ENCODE measurements around the gene ZSWIM4.
A peak's percentile ranks its signal among the peaks of the same experiment; 100 is the strongest.

The ZSWIM4 gene

DNA sequence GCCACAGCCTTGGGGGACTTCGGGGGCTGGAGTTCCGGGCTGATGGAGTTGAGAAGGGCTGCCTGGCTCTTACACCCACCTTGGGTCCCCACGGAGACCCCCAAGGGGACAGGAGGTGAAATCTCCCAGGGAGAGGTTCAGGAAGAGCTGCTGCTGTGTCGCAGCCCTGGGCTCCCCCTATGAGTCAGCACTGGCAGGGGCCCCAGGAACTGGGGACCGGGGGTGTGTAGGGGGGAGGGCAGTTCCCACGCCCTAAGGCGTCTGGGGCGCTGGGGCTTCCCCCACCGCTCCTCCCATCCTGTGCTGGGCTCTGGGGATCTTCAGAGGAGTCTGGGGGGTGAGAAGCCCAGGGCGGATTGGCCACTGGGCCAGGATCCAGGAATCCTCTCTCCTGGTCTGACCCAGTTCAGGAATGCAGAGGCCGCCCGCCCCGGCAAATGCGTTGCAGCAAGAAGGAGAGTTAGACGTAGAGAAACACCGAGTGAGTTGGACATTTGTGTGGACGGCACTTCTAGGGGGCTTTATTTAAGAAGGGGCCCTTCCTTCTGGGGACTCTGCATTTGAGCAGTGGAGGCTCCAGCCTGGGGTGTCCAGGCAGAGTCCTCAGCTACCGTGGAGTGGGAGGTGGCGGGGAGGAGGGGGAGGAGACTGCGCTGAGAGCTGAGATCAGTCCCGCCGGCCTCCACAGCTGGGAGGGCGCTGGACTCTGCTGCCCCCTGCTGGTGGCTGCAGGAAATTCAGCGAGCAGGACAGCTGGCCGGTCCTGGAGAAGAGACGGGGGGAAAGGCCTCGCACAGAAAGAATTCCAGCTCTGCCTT, 66.7 kb downstream of the ZSWIM4 start:
- Histone ChIP-seq H3K4me3 (peak overlapping the region; percentile 33 to 53 (median 37)), H3K27ac (peak overlapping the region; percentile 33 to 97 (median 91))

DNA sequence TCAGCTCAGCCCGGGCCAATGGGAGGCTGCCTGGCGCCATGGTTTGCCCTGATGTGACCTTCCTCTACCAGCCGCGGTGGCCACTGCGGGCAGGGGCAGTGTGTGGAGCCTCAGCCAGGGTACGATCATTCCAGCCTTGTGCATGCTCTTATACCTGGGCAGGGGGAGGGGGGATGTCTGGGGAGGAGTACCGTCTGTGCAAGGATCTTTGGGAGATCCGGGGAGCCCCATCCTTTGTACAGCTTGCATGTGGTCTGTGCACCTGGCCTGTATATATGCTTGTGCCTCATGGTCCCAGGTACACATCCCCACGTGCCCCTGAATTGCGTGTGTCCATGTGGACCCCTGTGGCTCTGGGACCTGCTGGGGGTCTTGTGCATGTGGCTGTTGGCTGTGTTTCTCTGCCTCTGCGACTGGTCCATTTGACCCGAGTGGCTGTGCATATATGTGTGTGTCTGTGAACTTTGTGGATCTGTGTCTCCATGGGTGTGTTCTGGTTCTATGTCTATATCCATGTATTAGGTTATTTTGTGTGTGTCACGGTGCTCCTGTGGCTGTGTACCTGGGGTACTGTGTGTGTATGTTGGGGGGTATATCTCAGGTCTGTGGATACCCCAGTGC, 68.9 kb downstream of the ZSWIM4 start:
- Histone ChIP-seq H3K4me3 (no peak overlapping the region), H3K27ac (peak overlapping the region in 2 of 21 experiments; percentile 53 to 58)

DNA sequence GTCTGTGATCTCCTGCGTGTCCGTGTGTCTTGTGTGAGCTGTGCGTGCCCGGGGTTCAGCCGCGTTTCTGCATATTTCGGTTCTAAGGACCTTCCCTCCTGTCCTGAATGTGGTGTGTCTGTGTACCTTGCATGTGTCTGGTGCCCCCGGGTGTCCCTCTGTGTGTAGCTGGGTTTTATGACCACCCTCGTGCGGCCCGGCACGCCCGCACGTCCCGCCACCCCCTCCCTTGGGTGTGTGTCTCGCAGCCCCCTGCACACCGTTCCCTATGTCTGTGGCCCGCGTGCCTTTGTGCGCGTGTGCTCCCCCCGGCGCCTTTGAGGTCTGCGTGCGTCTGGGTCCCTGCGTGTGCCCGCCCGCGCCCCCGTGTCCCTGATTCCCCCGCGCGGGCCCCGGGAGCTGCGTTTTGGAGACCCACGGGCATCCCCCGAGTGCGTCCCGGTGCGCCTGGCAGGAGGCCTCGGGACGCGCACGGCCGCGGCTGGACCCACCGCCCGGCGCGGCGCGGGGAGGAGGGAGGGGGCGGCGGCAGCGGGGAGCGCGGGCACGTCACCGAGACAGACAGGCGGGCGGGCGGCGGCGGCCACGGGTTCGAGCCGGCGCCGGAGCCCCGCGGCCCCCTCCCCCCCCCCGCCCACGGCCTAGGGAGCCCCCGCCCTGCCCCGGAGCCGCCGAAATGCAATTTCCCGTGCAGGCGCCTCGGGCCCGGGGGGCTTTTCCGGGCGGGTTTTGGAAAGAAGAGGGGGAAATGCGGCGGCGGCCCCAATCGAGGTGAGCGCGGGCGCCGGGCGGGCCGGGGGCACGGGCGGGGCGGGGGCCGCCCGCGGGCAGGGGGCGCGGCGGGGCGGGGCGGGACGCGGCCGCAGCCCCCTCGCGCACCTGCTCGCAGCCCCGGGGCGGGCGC, 69.7 kb downstream of the ZSWIM4 start:
- H3K27ac ChIP-seq, result peak overlapping the region in 9 of 21 experiments; percentile 27 to 80 (median 58)

DNA sequence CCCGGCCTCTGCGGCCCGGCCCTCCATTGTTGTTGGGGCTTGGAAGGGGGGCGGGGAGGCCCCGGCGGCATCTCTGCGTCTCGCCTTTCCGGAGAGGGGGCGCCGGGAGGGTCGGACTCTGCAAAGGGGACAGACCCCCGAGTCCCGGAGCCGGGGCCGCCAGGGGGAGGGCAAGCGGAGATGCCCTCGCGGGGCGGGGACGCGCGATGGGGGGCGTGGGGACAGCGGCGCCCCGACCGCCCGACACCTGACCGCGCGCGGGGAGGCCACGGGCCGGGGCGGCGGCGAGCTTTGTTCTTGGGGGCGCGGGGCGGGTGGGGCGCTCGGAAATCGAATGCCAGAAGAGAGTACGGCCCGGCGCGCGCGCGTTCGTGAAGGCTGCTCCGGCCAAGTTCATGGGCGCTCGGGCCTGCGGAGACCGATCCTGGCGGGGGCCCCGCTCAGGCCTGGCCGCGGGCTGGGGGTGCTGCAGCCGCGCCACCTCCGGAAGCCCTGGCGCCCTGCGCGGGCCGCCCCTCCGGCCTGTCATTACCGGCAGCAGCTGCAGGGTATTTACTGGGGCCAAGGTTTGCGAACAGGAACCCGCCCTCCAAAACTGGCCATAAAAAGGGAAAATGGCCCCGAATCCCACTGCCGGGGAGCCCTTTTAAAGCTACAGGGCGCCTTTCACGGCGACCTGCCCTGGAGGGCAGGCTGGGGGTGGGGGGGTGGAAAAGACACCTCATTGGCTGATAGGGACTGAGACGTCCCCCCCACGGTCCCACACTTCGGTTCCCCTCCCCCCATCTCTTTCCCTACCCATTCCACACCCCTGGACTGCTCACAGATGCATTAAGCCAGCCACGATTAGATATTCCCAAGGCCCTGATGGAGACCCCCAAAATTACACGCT, 70.6 kb downstream of the ZSWIM4 start:
- Histone ChIP-seq H3K27ac (peak overlapping the region in 18 of 21 experiments; percentile 3 to 82 (median 41)), H3K4me3 (peak overlapping the region; percentile 52 to 66 (median 64))

More for the DNA sequence above, 69.7 kb downstream of the ZSWIM4 start:
- peak overlapping the region; percentile 52 to 66 (median 64) for H3K4me3 ChIP-seq

DNA sequence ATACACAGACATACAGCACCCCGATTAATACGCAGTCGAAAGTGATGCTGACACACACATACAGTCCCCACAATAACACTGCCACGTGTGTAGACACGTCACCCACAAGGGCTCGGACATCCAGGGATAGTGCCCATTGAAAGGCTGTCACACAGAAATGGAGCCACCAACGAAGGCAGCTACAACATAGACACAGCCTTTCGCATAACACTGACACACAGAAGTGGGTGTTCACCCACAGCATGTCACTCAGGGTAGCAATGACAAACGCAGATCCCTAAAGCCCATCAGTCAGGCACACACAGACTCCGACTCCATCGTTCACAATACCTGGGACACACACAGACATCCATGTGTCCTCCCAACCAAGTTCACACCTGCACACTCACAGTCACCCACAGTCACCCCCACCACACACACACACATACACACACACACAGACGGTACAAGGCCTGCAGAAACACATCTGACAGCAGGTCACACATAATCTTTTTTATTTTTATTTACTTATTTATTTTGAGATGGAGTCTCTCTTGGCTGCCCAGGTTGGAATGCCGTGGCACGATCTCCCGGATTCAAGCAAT, 71.3 kb downstream of the ZSWIM4 start:
- Histone ChIP-seq H3K27ac (peak overlapping the region in 5 of 21 experiments; percentile 31 to 82 (median 75)), H3K4me3 (peak overlapping the region in 6 of 7 experiments; percentile 56 to 66 (median 64))

DNA sequence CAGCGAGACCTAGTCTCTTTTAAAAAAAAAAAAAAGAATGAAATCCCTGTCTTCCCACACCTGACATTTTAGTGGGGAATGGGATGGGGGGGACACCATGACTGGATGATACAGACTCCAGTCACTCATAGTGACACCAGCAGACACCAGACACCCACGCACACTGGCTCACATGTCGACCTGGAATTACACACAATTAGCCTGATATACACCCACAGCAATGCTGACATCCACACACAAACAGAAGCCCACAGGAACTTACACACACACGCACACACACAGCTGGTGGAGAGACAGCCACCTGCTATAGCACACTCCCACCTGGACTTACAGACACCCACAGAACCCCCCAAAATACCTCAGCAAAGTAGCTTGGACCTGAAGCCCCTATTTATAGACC, 73.4 kb downstream of the ZSWIM4 start:
- Histone ChIP-seq H3K27ac (no peak overlapping the region), H3K4me3 (no peak overlapping the region)

DNA sequence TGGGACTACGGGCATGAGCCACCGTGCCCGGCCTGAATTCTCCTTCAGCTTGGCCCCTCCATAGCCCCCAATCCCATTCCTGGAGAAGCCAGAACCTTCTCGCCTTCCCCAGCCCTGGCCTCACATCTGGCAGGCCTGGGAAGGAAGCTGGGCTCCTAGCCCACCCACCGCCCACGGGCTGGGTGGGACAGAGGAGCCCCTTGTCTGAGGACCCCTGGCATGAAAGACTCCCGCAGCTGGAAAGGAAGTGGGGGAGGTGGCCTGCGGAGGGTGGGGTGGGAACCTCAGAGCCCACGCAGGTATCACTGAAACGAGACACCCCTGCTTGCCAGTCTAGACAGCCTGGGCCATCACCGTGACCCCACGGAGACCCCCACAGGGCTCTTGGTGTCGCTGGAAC, 74.0 kb downstream of the ZSWIM4 start:
- no peak overlapping the region for H3K4me3 ChIP-seq
- no peak overlapping the region for H3K27ac ChIP-seq

DNA sequence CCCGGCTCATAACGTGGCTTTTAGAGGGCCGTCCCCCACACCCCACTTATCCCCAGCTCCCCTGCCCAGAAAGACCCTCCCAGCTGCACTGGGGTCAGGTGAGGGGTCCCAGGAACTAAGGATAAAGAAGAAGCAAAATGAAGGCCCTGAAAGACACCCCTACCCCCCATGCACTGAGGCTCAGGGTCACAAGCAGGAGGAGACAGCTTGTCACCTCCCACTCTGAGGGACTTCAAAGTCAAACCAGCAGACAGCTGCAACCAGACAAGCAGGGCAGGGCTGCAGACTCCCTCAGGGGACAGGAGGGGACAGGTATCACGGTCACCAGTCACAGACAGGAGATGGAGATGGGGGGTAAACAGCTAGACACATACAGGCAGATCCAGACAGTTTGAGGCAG, 75.6 kb downstream of the ZSWIM4 start:
- no peak overlapping the region for H3K27ac ChIP-seq
- H3K4me3 ChIP-seq, result no peak overlapping the region

DNA sequence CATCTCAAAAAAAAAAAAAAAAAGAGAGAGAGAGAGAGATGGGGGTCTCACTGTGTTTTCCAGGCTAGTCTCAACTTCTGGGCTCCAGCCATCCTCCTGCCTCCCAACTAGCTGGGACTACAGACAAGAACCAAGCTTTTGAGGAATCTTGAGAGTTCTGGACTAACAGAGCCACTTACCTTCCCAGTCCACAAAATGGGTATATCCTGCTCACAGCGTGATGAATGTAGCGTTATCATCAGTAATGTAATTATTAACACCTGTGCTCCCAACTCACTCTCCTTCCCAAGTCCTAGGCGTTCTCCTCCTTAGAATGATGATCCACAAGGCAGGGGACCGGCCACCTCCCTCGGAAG, 77.1 kb downstream of the ZSWIM4 start:
- Histone ChIP-seq H3K27ac (peak overlapping the region in 1 of 21 experiments; percentile 51), H3K4me3 (peak overlapping the region; percentile 27 to 39 (median 33))

DNA sequence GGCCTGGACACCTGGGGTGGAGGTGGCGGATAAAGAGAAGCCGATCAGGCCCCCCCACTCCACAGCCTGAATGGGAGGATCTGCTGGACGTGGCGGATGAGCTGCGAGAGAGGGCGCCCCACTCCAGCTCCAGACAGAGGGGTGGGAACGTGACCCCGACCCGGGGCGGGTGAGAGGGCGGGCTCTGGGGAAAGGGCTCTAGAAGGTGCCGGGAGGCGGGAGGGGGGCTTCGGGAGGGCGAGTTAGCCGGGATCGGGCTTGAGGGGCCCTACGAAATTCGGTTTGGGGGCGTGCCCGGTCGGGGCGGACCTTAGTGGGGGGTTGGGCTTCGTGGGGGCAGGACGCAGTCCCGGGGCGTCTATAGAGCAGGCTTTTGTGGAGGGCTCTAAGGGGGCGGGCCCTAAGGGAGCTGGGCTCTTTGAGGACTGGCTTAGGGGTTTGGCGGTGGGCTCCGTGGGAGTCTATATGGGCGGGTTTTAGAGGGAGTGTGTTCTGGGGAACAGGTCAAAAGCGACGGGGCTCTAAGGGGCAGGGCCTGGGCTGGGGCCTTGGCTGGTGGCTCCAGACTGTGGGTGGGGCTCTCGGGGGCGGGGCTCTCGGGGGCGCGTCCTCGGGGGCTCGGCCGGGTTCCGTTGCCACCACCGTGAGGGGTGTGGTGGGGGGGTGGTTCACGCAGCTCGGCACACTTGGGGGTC, 77.6 kb downstream of the ZSWIM4 start:
- Histone ChIP-seq H3K27ac (peak overlapping the region in 4 of 21 experiments; percentile 11 to 51 (median 28)), H3K4me3 (peak overlapping the region; percentile 27 to 39 (median 33))

DNA sequence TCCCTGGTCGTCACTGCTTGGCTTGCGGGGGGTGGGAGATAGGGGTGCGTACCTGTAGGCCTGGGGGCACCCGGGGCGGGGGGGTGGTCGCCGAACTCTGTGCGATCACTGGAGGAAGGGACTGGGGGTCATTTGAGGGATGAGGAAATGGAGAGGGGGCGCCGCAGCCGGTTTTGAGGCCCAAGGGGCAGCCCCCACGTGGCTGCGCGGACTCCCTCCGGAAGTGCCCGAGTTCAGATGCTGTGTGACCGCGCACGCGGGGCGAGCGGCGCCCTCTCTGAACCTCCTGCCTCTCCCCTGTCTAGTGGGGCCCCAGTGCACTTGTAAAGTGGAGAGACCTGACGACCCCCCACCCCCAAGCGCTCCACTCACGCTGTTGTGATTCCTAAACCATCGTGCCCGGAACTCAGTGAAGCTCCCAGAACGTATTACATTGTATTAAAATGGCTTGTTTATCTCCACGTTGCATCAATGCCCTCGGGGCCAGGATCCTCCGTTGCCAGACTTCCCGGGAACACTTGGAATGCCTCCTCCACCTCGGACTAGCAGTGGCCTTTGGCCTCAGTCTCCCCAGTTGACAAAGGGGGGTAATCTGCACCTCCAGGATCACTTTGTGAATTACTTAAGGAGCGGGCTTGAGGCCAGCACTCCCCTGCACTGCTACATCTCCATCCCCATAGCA, 78.7 kb downstream of the ZSWIM4 start:
- no peak overlapping the region for H3K4me3 ChIP-seq
- no peak overlapping the region for H3K27ac ChIP-seq

DNA sequence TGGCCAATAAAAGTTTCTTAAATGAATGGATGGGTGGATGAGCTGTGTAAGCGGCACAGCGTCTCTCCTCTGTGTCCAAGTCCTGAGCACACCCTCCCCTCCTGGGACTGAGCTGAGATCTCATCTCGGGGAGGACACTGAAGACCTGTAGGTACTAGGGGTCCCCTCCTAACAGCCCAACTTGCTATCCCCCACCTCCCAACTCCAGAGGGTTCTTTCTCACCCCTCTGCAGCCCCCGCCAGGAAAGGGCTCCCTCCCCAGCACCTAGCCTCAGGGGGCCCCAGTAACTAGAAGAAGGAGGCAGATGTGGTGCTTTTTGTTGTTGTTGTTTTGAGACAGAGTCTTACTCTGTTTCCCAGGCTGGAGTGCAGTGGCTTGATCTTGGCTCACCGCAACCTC, 80.6 kb downstream of the ZSWIM4 start:
- H3K27ac ChIP-seq, result no peak overlapping the region
- no peak overlapping the region for H3K4me3 ChIP-seq

DNA sequence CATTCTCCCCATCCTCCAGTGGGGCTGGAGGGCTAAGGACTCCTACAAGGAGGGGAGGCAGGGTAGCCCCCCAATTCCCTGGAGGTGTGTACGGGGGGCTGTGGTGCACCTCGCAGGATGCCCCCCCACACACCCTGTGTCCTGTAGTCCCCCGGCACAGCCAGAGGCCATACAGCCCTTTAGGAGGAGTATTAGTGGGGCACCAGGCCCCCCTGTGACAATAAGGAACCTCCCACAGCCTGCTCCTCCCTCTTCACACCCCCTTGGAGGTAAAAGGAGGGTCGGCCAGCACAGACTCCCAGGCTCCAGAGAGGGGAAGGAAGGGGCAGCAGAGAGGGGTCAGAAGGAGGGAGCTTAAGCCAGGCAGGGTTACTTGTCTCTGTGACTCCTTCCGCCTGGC, 81.6 kb downstream of the ZSWIM4 start, which contains the start of gene NANOS3:
Gene NANOS3, plus strand, starts transcription at position 301 of the 400 bp plus-strand sequence. CDS start 115 bp downstream, outside the sequence.
- Histone ChIP-seq H3K27ac (no peak within 1 kb of the TSS), H3K4me3 (no peak within 1 kb of the TSS)

DNA sequence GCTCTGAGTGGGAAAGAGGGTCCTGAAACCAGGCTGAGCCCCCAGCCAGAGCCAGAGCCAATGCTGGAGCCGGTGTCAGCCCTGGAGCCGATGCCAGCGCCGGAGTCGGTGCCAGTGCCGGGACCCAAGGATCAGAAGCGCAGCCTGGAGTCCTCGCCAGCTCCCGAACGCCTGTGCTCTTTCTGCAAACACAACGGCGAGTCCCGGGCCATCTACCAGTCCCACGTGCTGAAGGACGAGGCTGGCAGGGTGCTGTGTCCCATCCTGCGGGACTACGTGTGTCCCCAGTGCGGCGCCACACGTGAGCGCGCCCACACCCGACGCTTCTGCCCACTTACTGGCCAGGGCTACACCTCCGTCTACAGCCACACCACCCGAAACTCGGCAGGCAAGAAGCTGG, 82.1 kb downstream of the ZSWIM4 start:
- Histone ChIP-seq H3K27ac (no peak overlapping the region), H3K4me3 (no peak overlapping the region)

DNA sequence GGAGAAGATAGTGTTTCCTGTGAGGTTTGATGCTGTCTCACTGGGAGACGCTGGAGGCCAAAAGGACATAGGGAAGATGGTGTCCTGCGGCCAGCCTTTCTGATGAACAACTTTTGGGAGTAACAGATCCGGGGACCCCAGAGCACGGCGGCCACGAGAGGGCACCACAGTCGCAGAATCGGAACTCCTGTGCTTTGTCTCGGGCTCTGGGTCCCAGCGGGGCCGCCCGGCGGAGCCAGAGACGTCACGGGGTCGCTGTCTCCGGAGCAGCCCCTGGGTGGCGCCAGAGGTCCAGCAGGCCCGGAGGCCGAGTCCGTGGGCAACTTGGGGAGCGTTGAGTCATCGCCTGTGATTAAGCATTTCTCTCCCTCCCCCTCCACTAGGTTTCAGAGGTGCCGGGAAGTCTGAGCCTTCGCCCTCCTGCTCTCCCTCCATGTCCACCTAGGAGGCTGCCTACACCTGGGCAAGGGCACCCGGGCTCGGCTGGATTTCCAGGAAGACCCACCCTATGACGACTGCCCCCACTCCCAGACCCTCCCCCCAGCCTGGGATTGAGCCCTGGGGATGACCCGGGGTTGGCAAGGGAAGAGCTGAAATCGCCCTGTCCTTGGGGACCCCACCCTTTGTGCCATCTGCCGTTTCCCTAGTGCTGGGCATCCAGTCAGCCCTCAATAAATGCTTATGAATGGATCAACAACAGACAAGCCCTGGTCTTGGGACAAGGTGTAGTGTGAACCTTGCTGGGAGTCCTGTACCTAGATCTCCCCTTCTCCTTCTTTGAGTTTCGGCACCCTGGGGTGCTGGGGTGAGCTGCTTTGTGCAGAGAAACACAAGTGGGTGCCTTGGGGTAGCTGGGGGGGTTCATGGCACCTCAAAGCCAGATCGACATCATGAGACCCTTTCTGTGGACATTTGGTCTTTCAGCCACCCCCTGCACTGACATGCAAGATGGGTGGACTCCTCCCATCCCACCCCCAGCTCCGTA, 85.1 kb downstream of the ZSWIM4 start:
- H3K4me3 ChIP-seq, result peak overlapping the region in 4 of 7 experiments; percentile 8 to 25 (median 18)

DNA sequence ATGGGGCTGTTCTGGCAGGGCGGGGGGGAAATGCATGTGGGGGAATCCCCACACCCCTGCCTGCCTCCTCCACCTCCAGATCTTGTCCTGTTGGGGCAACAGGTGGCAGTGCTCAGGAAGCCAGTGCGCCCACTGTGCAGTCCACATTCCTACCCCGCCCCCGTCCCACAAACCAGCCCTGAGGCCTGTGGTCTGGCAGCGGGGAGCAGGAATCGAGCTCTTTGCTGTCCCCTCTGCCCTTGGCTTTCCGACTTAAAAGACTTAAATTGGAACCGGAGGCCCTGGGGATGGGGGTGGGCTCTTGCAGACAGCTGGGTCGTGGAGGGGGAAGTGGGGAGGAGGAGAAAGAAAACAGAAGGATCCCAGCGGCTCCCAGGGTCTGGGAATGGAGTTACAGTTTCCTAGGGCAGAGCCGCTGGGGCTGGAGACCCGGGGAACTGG, 86.0 kb downstream of the ZSWIM4 start:
- H3K4me3 ChIP-seq, result no peak overlapping the region
- peak overlapping the region in 20 of 21 experiments; percentile 9 to 90 (median 81) for H3K27ac ChIP-seq

More for the DNA sequence above, 85.1 kb downstream of the ZSWIM4 start:
- H3K27ac ChIP-seq, result peak overlapping the region in 20 of 21 experiments; percentile 54 to 90 (median 82)

Measured in skin epidermis (tissue), 12 donors.